Neural progenitor cell (in vitro differentiated cells): ENCODE measurements around the gene KDM5B. TPM values are rescaled to one million over a fixed set of nuclear protein-coding genes. Genes with fewer than 3 reads are reported as not detected.

Source experiments
- DNase-seq: peaks from one replicate; pipeline ENCODE4 v3.0.0-alpha.2; 2016; ENCODE audit warnings: low spot score
- H2AFZ ChIP-seq: fragments of 200-600 bp; sonication (generic); replicated peaks from 2 replicates; pipeline ENCODE4 v1.6.1; 2016; ENCODE audit warnings: antibody characterized with exemption
- H3F3A ChIP-seq: fragments of 200-600 bp; sonication (generic); 2 replicates; pipeline ENCODE4 v1.6.1; 2016; ENCODE audit warnings: antibody characterized with exemption, low read depth
- H3K27ac ChIP-seq: fragments of 200-600 bp; sonication (generic); 2 replicates; pipeline ENCODE4 v1.5.1; 2016; ENCODE audit warnings: mild to moderate bottlenecking
- H3K27me3 ChIP-seq: fragments of 200-600 bp; sonication (generic); 2 replicates; pipeline ENCODE4 v1.6.1; 2016; ENCODE audit warnings: mild to moderate bottlenecking, moderate library complexity
- H3K36me3 ChIP-seq: fragments of 200-600 bp; sonication (generic); 2 replicates; pipeline ENCODE4 v1.5.1; 2016
- H3K4me1 ChIP-seq: fragments of 200-600 bp; sonication (generic); 2 replicates; pipeline ENCODE4 v1.6.1; 2016; ENCODE audit warnings: mixed run types
- H3K4me2 ChIP-seq: fragments of 200-600 bp; sonication (generic); 2 replicates; pipeline ENCODE4 v1.6.1; 2016
- H3K4me3 ChIP-seq: fragments of 200-600 bp; sonication (generic); 2 replicates; pipeline ENCODE4 v1.5.1; 2016
- H3K79me2 ChIP-seq: fragments of 200-600 bp; sonication (generic); 2 replicates; pipeline ENCODE4 v1.6.1; 2016; ENCODE audit warnings: low read depth
- H3K9ac ChIP-seq: fragments of 200-600 bp; sonication (generic); 2 replicates; pipeline ENCODE4 v1.6.1; 2016
- H3K9me3 ChIP-seq: fragments of 200-600 bp; sonication (generic); 2 replicates; pipeline ENCODE4 v1.5.1; 2016; ENCODE audit warnings: low read depth
- H4K20me1 ChIP-seq: fragments of 200-600 bp; sonication (generic); 2 replicates; pipeline ENCODE4 v1.6.1; 2016; ENCODE audit warnings: low read depth
- H3K27ac Mint-ChIP-seq: 3 replicates; pipeline ENCODE4 v1.8.0; 2021; ENCODE audit warnings: mixed read lengths
- H3K27me3 Mint-ChIP-seq: 2 replicates; pipeline ENCODE4 v1.8.0; 2022; ENCODE audit warnings: low read depth, mild to moderate bottlenecking, inconsistent platforms, moderate library complexity, mixed read lengths; ENCODE audit not compliant: insufficient read depth
- H3K36me3 Mint-ChIP-seq: 3 replicates; pipeline ENCODE4 v1.8.0; 2021; ENCODE audit warnings: mixed read lengths
- H3K4me1 Mint-ChIP-seq: 3 replicates; pipeline ENCODE4 v1.8.0; 2021; ENCODE audit warnings: mixed read lengths
- H3K4me3 Mint-ChIP-seq: 3 replicates; pipeline ENCODE4 v1.8.0; 2021; ENCODE audit warnings: mild to moderate bottlenecking, moderate library complexity, mixed read lengths
- H3K9me3 Mint-ChIP-seq: 3 replicates; pipeline ENCODE4 v1.8.0; 2020; ENCODE audit warnings: mixed read lengths
- CTCF ChIP-seq: fragments of 200-600 bp; sonication (generic); IDR thresholded peaks from 2 replicates; pipeline ENCODE4 v1.5.1; 2017; ENCODE audit warnings: antibody characterized with exemption, mild to moderate bottlenecking
- EZH2 ChIP-seq: fragments of 200-600 bp; sonication (generic); IDR thresholded peaks from 2 replicates; pipeline ENCODE4 v1.6.1; 2017; ENCODE audit warnings: antibody characterized with exemption, mild to moderate bottlenecking, moderate library complexity
- EZH2phosphoT487 ChIP-seq: fragments of 200-600 bp; sonication (generic); IDR thresholded peaks from 2 replicates; pipeline ENCODE4 v1.6.1; 2017; ENCODE audit warnings: antibody characterized with exemption
- total RNA-seq: library from RNA; depleted of rRNA; stranded (reverse); fragments of >200 nt; gene quantifications from 2 replicates; pipeline ENCODE4 v1.2.3, GENCODE V29; 2015; ENCODE audit warnings: low replicate concordance

KDM5B gene
- total RNA-seq, 1 donor from 2014 or later: 283 TPM

- Histone ChIP-seq H3K4me3 (no peak overlapping the region), H4K20me1 (peaks cover 77% of the 10 kb centered on the region), H3K9me3 (no peaks in the 10 kb centered on the region), H3K27ac (no peak overlapping the region), H3K4me1 (no peaks in the 10 kb centered on the region), H3K9ac (no peak overlapping the region), H3K4me2 (no peak overlapping the region), H3K36me3 (peaks cover 63% of the 10 kb centered on the region), H3F3A (peaks cover 52% of the 10 kb centered on the region), H2AFZ (no peak overlapping the region), H3K27me3 (no peaks in the 10 kb centered on the region), H3K79me2 (peaks cover 77% of the 10 kb centered on the region)
- TF ChIP-seq EZH2phosphoT487 (no peak), CTCF (no peak)
- no peak for DNase-seq
- Mint-ChIP-seq H3K4me3 (no peak overlapping the region), H3K4me1 (no peaks in the 10 kb centered on the region), H3K36me3 (peaks cover 37% of the 10 kb centered on the region), H3K27ac (no peak overlapping the region), H3K27me3 (no peaks in the 10 kb centered on the region), H3K9me3 (no peaks in the 10 kb centered on the region)
Measured at GRCh38 chr1:202765721-202766120, 42.5 kb downstream of the KDM5B start.

GRCh38 chr1:202762019-202762418 lies 46.2 kb downstream of the KDM5B start:
- Mint-ChIP-seq H3K36me3 (peaks cover 34% of the 10 kb centered on the region), H3K4me3 (no peak overlapping the region), H3K4me1 (no peaks in the 10 kb centered on the region), H3K9me3 (no peaks in the 10 kb centered on the region), H3K27me3 (no peaks in the 10 kb centered on the region), H3K27ac (no peak overlapping the region)
- Histone ChIP-seq H3K4me2 (no peak overlapping the region), H3K79me2 (peaks cover 59% of the 10 kb centered on the region), H3K27ac (no peak overlapping the region), H3K36me3 (peaks cover 67% of the 10 kb centered on the region), H3K4me3 (no peak overlapping the region), H2AFZ (no peak overlapping the region), H3K27me3 (no peaks in the 10 kb centered on the region), H3K9ac (no peak overlapping the region), H3K9me3 (no peaks in the 10 kb centered on the region), H3F3A (peaks cover 48% of the 10 kb centered on the region), H3K4me1 (no peaks in the 10 kb centered on the region), H4K20me1 (peaks cover 68% of the 10 kb centered on the region)
- no peak for TF ChIP-seq EZH2phosphoT487
- TF ChIP-seq CTCF: no peak
- DNase-seq: no peak

- Histone ChIP-seq H4K20me1 (peaks cover 72% of the 10 kb centered on the region), H3K36me3 (peaks cover 71% of the 10 kb centered on the region), H3K9ac (no peak overlapping the region), H3K27me3 (no peaks in the 10 kb centered on the region), H2AFZ (no peak overlapping the region), H3K4me1 (no peaks in the 10 kb centered on the region), H3F3A (peaks cover 55% of the 10 kb centered on the region), H3K4me2 (no peak overlapping the region), H3K9me3 (no peaks in the 10 kb centered on the region), H3K27ac (no peak overlapping the region), H3K4me3 (no peak overlapping the region), H3K79me2 (peaks cover 57% of the 10 kb centered on the region)
- no peaks in the 10 kb centered on the region for H3K9me3 Mint-ChIP-seq
- no peaks in the 10 kb centered on the region for H3K4me1 Mint-ChIP-seq
- H3K27me3 Mint-ChIP-seq: peaks cover 2% of the 10 kb centered on the region
- H3K27ac Mint-ChIP-seq: no peak overlapping the region
- peaks cover 37% of the 10 kb centered on the region for H3K36me3 Mint-ChIP-seq
- TF ChIP-seq CTCF: no peak
- TF ChIP-seq EZH2phosphoT487: no peak
- no peak for TF ChIP-seq EZH2
- no peak for DNase-seq
- no peak overlapping the region for H3K4me3 Mint-ChIP-seq
Measured at GRCh38 chr1:202760589-202760988, 47.6 kb downstream of the KDM5B start.

- peaks cover 39% of the 10 kb centered on the region for H3K36me3 Mint-ChIP-seq
- Histone ChIP-seq H3K9me3 (no peaks in the 10 kb centered on the region), H3K4me2 (no peak overlapping the region), H3K27me3 (no peaks in the 10 kb centered on the region), H2AFZ (no peak overlapping the region), H3K36me3 (peaks cover 72% of the 10 kb centered on the region), H3K4me1 (no peaks in the 10 kb centered on the region), H3K9ac (no peak overlapping the region), H4K20me1 (peaks cover 53% of the 10 kb centered on the region), H3K4me3 (no peak overlapping the region), H3K27ac (no peak overlapping the region), H3F3A (peaks cover 54% of the 10 kb centered on the region), H3K79me2 (peaks cover 40% of the 10 kb centered on the region)
- H3K27ac Mint-ChIP-seq: no peak overlapping the region
- no peak for TF ChIP-seq EZH2
- TF ChIP-seq EZH2phosphoT487: no peak
- no peak for TF ChIP-seq CTCF
- DNase-seq: no peak
- H3K27me3 Mint-ChIP-seq: peaks cover 2% of the 10 kb centered on the region
- no peaks in the 10 kb centered on the region for H3K4me1 Mint-ChIP-seq
- H3K4me3 Mint-ChIP-seq: no peak overlapping the region
- H3K9me3 Mint-ChIP-seq: no peaks in the 10 kb centered on the region
Measured at GRCh38 chr1:202756391-202756790, 51.8 kb downstream of the KDM5B start.
